ACHN (cell line): Measurements from ENCODE around the gene ACOT9.
"Not testable (repeated sequence)": the region's sequence is repeated elsewhere in the genome, so short reads cannot be mapped to it uniquely, and the experiment has no call there.

Experiments
- DNase-seq: peaks from one replicate; pipeline ENCODE4 v3.0.0-alpha.2; 2015
- in situ Hi-C: cut with HindIII; loops from 2 replicates; pipeline ENCODE4 v1.10.0; 2017; ENCODE audit warnings: low sequenced_read_pairs, low pct_ligation_motif_present, low pct_unique_long_range_greater_than_20kb

The ACOT9 gene

GRCh38 chrX:23660083-23660765 lies 82.9 kb downstream of the ACOT9 start:
- in situ Hi-C loops, DNase-seq: not testable (repeated sequence)

DNA sequence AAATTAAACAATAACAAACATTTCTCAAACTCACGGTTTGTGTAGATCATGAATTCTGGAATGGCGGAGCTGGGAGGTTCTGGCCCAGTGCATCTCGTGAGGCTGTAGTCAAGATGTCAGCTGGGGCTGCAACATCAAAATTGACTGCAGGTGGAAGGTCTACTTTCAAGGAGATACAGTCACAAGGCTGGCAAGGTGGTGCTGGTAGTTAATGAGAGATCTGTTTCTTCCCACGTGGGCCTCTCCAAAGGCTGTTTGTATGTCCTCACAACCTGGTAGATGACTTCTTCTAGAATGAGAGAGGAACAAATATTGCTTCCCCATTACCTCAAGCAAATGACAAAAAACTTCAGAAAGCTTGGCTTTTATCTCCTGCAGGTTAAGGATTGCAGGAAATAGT lies 83.7 kb downstream of the ACOT9 start:
- DNase-seq: no peak
- in situ Hi-C loops: no loop called here

- in situ Hi-C loops: no loop called here
- no peak for DNase-seq
Measured at GRCh38 chrX:23656684-23657083, 86.4 kb downstream of the ACOT9 start.

DNA sequence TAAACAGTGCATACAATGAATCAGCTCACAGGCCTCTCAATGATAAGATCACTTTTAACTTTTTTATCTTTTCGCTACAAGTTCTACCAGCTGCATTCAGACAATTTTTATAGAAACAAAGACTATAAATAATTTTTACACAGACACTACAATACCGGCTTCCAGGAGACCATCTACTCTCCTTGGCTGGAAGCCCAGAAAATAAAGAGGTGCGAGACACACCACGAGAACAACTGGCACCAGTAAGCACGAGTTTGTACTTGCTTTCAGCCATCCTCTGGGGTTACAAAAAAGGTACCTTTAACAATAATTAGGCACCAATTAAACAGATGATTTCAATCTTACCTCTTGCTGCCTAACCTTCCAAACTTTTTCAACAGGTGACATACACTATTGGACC lies 87.0 kb downstream of the ACOT9 start:
- no peak for DNase-seq
- in situ Hi-C loops: no loop called here
